HG03520 (cell line): Measurements from ENCODE around the gene KRT6A.
"Not testable (repeated sequence)": the region's sequence is repeated elsewhere in the genome, so short reads cannot be mapped to it uniquely, and the experiment has no call there.

Experiments used
- ATAC-seq: cut with Tn5 transposase; IDR thresholded peaks from one replicate; pipeline ENCODE4 v1.9.1; 2021; ENCODE audit warnings: mild to moderate bottlenecking, moderate library complexity; ENCODE audit not compliant: unreplicated experiment

KRT6A gene

GRCh38 chr12:52506858-52507715, 14.0 kb upstream of the KRT6A start:
- no peak for ATAC-seq

- ATAC-seq, result no peak
These were observed 9.8 kb upstream of the KRT6A start for GRCh38 chr12:52502877-52503276.

DNA sequence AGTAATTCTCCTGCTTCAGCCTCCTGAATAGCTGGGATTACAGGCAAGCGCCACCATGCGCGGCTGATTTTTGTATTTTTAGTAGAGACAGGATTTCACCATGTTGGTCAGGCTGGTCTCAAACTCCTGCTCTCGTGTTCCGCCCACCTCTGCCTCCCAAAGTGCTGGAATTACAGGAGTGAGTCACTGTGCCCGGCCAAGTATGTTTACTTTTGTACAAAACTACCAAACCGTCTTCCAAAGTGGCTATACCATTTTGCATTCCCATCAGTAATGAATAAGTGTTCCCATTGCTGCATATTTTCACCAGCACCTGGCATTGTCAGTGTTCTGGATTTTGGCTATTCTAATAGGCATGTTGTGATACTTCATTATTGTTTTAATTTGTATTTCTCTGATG, 8.4 kb upstream of the KRT6A start:
- no peak for ATAC-seq

- not testable (repeated sequence) for ATAC-seq
These were observed 7.5 kb upstream of the KRT6A start for GRCh38 chr12:52500574-52500973.

DNA sequence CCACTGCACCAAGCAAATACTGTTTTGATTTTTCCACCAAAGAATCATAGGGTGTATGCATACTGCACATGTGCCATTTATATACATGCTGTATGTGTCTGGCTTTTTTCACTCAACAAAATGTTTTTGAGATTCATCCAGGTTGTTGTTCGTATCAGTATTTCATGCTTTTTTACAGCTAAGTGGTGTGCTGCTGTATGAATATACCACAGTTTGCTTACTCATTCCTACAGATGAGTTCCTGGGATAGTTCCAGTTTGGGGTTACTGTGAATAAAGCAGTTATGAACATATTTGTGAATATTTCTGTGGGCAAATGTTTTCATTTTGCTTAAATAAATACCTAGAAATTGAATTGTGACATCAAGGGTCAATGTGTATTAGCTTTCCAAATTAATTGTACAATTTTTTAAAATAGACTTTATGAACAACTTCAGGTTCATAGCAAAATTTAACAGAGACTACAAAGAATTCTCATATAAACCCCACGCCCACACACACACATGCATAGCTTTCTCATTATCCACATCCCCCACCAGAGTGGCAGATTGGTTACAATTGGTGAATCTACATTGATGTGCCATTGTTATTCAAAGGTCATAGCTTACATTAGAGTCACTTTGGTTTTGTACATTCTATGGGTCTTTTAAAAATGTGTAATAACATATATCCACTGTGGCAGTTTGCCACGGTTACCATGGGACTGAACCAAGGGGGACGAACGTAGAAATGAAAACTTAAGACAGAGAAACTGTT, 6.9 kb upstream of the KRT6A start:
- ATAC-seq, result no peak

DNA sequence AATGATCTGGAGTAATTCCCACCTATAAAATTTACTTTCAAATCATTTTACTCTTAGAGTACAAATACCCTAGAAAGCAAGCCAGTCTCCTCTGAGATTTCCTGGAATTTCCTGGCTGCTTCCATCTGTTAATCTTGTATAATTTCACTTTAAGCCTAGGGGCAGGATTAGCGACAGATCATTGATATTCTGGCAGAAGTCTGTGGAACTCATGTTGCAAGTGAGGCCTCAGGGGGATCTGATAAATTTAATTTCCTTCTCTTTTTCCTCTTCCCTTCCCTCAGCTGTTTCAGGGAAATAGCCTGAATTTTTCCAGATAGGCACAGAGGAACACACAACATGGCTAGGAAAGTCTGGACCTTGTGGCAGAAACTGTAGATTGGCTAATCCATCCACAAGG, 5.9 kb upstream of the KRT6A start:
- ATAC-seq, result no peak

GRCh38 chr12:52497975-52498374, 4.9 kb upstream of the KRT6A start:
- ATAC-seq, result no peak

- no peak for ATAC-seq
These were observed 3.6 kb upstream of the KRT6A start for GRCh38 chr12:52496590-52497071.

GRCh38 chr12:52496054-52496453, 3.0 kb upstream of the KRT6A start:
- ATAC-seq, result no peak

DNA sequence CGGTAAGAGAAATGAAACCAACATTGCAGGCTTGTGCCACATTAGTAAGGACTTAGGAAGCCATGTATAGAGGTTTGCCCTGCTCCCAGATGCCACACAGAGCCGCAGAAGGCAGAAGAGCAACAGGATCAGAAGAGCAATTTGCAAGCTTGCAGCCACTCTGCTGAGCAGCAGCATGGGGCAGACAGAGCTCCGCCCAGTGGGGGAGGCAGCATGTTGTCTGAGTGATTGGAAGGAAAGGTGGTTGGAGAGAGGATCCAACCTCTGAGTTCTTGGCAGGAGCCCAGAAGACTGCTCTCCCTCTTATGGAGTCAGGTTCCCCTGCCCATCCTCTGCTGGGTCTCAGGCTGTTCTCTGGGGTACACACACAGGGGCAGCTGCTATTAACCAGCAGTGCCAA, 2.3 kb upstream of the KRT6A start:
- ATAC-seq, result no peak

DNA sequence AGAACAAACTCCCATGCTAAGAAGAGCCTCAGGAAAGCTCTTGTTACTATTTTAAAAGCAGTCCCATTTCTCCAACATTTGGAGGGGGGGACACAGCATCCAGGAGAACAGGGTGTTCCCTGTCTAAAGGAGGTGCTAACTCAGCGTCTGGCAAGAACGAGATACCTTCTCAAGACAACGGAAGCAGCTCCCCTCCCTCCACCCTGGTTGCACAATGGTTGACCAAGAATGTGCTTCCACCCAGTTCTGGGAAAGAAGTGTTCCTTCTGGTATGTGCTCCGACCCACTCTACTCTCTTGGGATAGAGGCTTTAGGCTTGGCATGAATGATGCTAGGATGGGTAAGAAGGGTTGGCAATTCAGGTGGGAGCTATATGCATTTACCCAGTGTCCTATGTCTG, 1.5 kb upstream of the KRT6A start:
- ATAC-seq, result no peak

- no peak for ATAC-seq
These were observed 1.0 kb upstream of the KRT6A start for GRCh38 chr12:52494100-52494499.

DNA sequence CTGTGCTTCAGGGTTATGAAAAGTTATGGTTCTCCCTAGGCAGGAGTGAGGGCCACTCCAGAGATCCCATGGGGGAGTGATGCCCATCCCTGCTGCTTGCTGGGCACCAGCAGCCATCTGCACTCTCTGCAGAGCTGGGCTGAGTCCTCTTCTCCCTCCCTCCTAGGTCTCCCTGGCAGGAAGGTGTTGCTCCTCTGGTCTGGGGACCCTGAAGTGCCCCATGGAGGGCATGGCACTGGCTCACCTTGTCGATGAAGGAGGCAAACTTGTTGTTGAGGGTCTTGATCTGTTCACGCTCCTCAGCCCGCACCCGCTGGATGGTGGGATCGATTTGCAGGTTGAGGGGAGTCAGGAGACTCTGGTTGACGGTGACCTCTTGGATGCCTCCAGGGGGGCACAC, 652 bp downstream of the KRT6A start:
- not testable (repeated sequence) for ATAC-seq

GRCh38 chr12:52491495-52491894, 1.6 kb downstream of the KRT6A start:
- not testable (repeated sequence) for ATAC-seq

DNA sequence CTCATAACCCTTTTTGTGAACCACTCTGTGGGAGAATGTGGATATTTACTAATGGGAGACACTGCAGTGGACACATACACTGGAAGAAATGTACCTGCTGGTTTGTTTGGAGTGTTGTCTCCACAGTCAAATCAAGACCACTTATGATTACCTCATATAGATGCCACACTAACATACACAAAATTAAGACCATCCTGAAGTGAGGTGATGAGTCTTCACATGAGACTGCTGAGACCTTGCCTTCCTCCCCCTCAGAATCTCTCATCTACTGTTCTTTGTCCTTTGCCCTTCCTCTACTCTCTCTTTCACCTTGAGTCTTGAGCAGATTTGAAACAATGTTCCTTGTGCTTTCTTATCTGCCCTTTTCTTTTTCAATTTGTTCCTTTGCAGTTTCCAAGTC, 4.3 kb downstream of the KRT6A start:
- no peak for ATAC-seq

DNA sequence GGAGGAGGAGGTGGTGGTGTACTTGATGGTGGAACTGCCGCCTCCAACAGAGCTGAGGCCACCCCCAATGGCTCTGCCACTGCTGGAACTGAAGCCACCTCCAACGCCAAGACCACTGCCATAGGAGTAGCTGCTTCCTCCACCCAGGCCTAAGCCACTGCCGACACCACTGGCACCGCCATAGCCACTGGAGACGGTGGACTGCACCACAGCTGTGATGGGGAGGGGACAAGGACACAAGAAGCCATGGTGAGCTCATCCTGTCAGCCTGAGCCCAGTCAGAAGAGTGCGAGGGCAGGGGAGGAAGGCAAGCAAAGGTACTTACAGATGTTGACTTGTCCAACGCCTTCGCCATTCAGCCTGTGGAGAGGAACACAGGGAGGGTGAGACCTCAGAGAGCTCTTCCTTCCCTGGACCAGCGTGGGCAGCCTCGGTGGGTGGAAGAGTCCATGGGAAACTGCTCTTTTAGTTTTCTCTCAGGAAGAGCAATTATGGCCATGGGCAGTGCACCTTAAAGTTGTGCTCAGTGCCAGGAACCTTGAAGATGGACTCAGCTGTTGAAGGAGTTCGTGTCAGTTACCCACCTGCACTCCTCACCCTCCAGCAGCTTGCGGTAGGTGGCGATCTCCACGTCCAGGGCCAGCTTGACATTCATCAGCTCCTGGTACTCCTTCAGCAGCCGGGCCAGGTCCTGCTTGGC, 5.2 kb downstream of the KRT6A start:
- ATAC-seq, result not testable (repeated sequence)

GRCh38 chr12:52487211-52487610, 5.8 kb downstream of the KRT6A start:
- ATAC-seq, result no peak

GRCh38 chr12:52486166-52487105, 6.6 kb downstream of the KRT6A start:
- no peak for ATAC-seq

- ATAC-seq, result no peak
These were observed 13.0 kb downstream of the KRT6A start for GRCh38 chr12:52480073-52480472.

DNA sequence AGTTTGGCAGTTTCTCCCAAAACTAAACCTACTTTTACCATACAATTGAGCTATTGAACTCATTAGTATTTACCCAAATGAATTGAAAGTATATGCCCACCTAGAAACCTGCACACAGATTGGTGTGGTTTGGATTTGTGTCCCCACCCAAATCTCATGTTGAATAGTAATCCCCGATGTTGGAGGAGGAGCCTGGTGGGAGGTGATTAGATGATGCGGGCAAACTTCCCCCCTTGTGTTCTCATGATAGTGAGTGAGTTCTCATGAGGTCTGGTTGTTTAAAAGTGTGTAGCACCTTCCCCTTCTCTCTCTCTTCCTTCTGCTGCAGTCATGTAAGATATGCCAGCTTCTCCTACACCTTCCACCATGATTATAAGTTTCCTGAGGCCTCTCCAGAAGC, 15.4 kb downstream of the KRT6A start:
- ATAC-seq, result no peak
